ENCODE data around the gene SDE2.
A peak's percentile ranks its signal among the peaks of the same experiment; 100 is the strongest.

The SDE2 gene

GRCh38 chr1:225944387-225944786, 54.8 kb downstream of the SDE2 start:
- TF ChIP-seq, protein P1, sequence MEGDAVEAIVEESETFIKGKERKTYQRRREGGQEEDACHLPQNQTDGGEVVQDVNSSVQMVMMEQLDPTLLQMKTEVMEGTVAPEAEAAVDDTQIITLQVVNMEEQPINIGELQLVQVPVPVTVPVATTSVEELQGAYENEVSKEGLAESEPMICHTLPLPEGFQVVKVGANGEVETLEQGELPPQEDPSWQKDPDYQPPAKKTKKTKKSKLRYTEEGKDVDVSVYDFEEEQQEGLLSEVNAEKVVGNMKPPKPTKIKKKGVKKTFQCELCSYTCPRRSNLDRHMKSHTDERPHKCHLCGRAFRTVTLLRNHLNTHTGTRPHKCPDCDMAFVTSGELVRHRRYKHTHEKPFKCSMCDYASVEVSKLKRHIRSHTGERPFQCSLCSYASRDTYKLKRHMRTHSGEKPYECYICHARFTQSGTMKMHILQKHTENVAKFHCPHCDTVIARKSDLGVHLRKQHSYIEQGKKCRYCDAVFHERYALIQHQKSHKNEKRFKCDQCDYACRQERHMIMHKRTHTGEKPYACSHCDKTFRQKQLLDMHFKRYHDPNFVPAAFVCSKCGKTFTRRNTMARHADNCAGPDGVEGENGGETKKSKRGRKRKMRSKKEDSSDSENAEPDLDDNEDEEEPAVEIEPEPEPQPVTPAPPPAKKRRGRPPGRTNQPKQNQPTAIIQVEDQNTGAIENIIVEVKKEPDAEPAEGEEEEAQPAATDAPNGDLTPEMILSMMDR (IDR thresholded peaks at IDR 0.05; ENCODE audit: insufficient read depth, low read length, poor library complexity, severe bottlenecking), result no peak
- no peak for TF ChIP-seq EZH2phosphoT487 (conservative IDR thresholded peaks at IDR 0.05; ENCODE audit: low read length)
- H3K4me2 ChIP-seq (ENCODE audit: low read depth, low read length, poor library complexity, severe bottlenecking), result no peak overlapping the region

GRCh38 chr1:225943582-225943981, 55.6 kb downstream of the SDE2 start:
- Histone ChIP-seq H3K36me3 (ENCODE audit: low read length) (no peaks in the 10 kb centered on the region), H3K9me3 (ENCODE audit: insufficient read depth, low read length) (no peaks in the 10 kb centered on the region), H3K9ac (ENCODE audit: low read length) (no peak overlapping the region), H3K79me2 (ENCODE audit: insufficient read depth, low read length) (no peaks in the 10 kb centered on the region), H2AFZ (ENCODE audit: low read depth, low read length, severe bottlenecking) (no peak overlapping the region), H4K20me1 (ENCODE audit: low read depth, low read length) (no peaks in the 10 kb centered on the region), H3K27ac (ENCODE audit: low read depth, low read length) (0 out of 2 replicates have a peak overlapping the region, but pooled peaks have one; percentile 69), H3K4me2 (ENCODE audit: low read depth, low read length, poor library complexity, severe bottlenecking) (no peak overlapping the region), H3F3A (ENCODE audit: insufficient read depth) (peaks cover 3% of the 10 kb centered on the region; the same call in 1 of the 2 replicates), H3K4me3 (ENCODE audit: insufficient read depth, low read length, poor library complexity, severe bottlenecking) (no peak overlapping the region), H3K27me3 (ENCODE audit: low read length) (no peaks in the 10 kb centered on the region), H3K9me2 (replicated peaks; ENCODE audit: insufficient read depth, low read length) (no peaks in the 10 kb centered on the region)
- TF ChIP-seq EZH2phosphoT487 (conservative IDR thresholded peaks at IDR 0.05; ENCODE audit: low read length), result no peak
- TF ChIP-seq, protein P1 (IDR thresholded peaks at IDR 0.05; ENCODE audit: insufficient read depth, low read length, poor library complexity, severe bottlenecking), result no peak

More at GRCh38 chr1:225944387-225944786, 54.8 kb downstream of the SDE2 start:
- no peaks in the 10 kb centered on the region for H3K36me3 ChIP-seq (ENCODE audit: low read length)
- no peak overlapping the region for H2AFZ ChIP-seq (ENCODE audit: low read depth, low read length, severe bottlenecking)
- H3K4me3 ChIP-seq (ENCODE audit: insufficient read depth, low read length, poor library complexity, severe bottlenecking), result no peak overlapping the region
- H3K9ac ChIP-seq (ENCODE audit: low read length), result no peak overlapping the region
- H3K79me2 ChIP-seq (ENCODE audit: insufficient read depth, low read length), result no peaks in the 10 kb centered on the region
- H3K27me3 ChIP-seq (ENCODE audit: low read length), result no peaks in the 10 kb centered on the region
- H4K20me1 ChIP-seq (ENCODE audit: low read depth, low read length), result no peaks in the 10 kb centered on the region
- no peaks in the 10 kb centered on the region for H3K9me3 ChIP-seq (ENCODE audit: insufficient read depth, low read length)
- no peak overlapping the region for H3K27ac ChIP-seq (ENCODE audit: low read depth, low read length)
- peaks cover 3% of the 10 kb centered on the region; the same call in 1 of the 2 replicates for H3F3A ChIP-seq (ENCODE audit: insufficient read depth)
- H3K9me2 ChIP-seq (replicated peaks; ENCODE audit: insufficient read depth, low read length), result no peaks in the 10 kb centered on the region

- TF ChIP-seq EZH2phosphoT487 (conservative IDR thresholded peaks at IDR 0.05; ENCODE audit: low read length), result no peak
- TF ChIP-seq, protein P1 (IDR thresholded peaks at IDR 0.05; ENCODE audit: insufficient read depth, low read length, poor library complexity, severe bottlenecking), result no peak
- Histone ChIP-seq H3K27ac (ENCODE audit: low read depth, low read length) (peak overlapping the region; percentile 69), H3K9ac (ENCODE audit: low read length) (peak overlapping the region; percentile 30), H3K9me2 (replicated peaks; ENCODE audit: insufficient read depth, low read length) (no peaks in the 10 kb centered on the region), H3K36me3 (ENCODE audit: low read length) (no peaks in the 10 kb centered on the region), H3F3A (ENCODE audit: insufficient read depth) (peaks cover 3% of the 10 kb centered on the region; the same call in 1 of the 2 replicates), H3K4me3 (ENCODE audit: insufficient read depth, low read length, poor library complexity, severe bottlenecking) (no peak overlapping the region), H3K79me2 (ENCODE audit: insufficient read depth, low read length) (no peaks in the 10 kb centered on the region), H3K4me2 (ENCODE audit: low read depth, low read length, poor library complexity, severe bottlenecking) (peak overlapping the region; percentile 37), H4K20me1 (ENCODE audit: low read depth, low read length) (no peaks in the 10 kb centered on the region), H3K9me3 (ENCODE audit: insufficient read depth, low read length) (no peaks in the 10 kb centered on the region), H2AFZ (ENCODE audit: low read depth, low read length, severe bottlenecking) (no peak overlapping the region), H3K27me3 (ENCODE audit: low read length) (no peaks in the 10 kb centered on the region)
Observed at GRCh38 chr1:225942574-225942973, 56.6 kb downstream of the SDE2 start.
